ENCODE measurements around the gene STXBP5.

Gene STXBP5

DNA sequence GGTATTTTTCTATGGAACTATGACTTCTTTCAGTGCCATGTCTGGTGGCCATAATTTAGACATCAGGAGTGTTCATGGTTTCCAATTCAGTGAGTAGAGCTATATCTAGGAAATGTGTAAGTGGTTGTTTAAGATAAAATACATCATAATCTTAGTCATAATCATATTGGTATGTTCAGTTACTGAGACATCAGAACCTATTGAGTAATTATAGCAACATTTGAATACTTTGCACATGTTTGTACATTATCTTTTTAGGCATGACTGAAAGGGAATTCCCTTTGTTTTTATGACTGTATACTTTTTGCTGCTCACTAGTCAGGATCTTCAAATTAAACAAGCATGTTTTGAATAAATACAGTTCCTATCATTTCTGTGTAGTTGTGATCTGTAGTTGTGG, 64.0 kb downstream of the STXBP5 start:
- Histone ChIP-seq H3K27ac (ENCODE audit: low read length) (no peak overlapping the region), H3K27me3 (replicated peaks; ENCODE audit: insufficient read depth, low read length) (no peaks in the 10 kb centered on the region), H3K9ac (ENCODE audit: low read length) (no peak overlapping the region), H3K36me3 (replicated peaks; ENCODE audit: insufficient read depth, low read length) (no peaks in the 10 kb centered on the region), H3K9me2 (replicated peaks; ENCODE audit: insufficient read depth, low read length) (no peaks in the 10 kb centered on the region), H3K4me3 (ENCODE audit: low read length) (no peak overlapping the region), H3F3A (ENCODE audit: insufficient read depth, low read length) (no peaks in the 10 kb centered on the region), H3K4me1 (ENCODE audit: low read length) (no peaks in the 10 kb centered on the region), H3K79me2 (ENCODE audit: low read length) (no peaks in the 10 kb centered on the region), H3K9me3 (replicated peaks; ENCODE audit: insufficient read depth, low read length) (no peaks in the 10 kb centered on the region), H4K20me1 (ENCODE audit: insufficient read depth, low read length) (no peaks in the 10 kb centered on the region), H3K4me2 (ENCODE audit: low read depth, low read length) (no peak overlapping the region), H2AFZ (ENCODE audit: low read length) (no peak overlapping the region)
- no peak for TF ChIP-seq EZH2 (optimal IDR thresholded peaks at IDR 0.05; ENCODE audit: low read depth, low read length)
- no peak for TF ChIP-seq EZH2phosphoT487 (IDR thresholded peaks at IDR 0.05; ENCODE audit: low read length)
- no peak for TF ChIP-seq CTCF (IDR thresholded peaks at IDR 0.05; ENCODE audit: low read length)
- no peak for DNase-seq

DNA sequence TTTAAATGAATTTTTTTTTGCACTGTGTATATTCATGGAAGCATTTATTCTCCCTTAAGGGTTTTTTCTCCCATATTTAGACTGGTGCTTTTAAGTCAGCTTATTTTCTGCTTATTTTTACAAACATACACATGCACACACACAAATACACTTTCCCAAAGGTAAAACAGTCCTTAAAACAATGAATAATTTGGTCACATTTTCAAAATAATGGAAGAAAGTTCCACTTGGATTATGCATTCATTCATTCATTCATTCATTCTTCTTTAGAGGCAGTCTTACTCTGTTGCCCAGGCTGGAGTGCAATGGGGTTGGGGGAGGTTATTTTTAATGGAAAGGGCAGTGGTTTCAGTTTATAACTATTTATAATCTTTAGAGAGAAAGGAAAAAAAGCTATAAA, 69.8 kb downstream of the STXBP5 start:
- TF ChIP-seq EZH2phosphoT487 (IDR thresholded peaks at IDR 0.05; ENCODE audit: low read length) (no peak), CTCF (IDR thresholded peaks at IDR 0.05; ENCODE audit: low read length) (no peak), EZH2 (optimal IDR thresholded peaks at IDR 0.05; ENCODE audit: low read depth, low read length) (no peak)
- Histone ChIP-seq H3K4me1 (ENCODE audit: low read length) (no peaks in the 10 kb centered on the region), H3K27ac (ENCODE audit: low read length) (no peak overlapping the region), H3K4me3 (ENCODE audit: low read length) (no peak overlapping the region), H3K79me2 (ENCODE audit: low read length) (no peaks in the 10 kb centered on the region), H2AFZ (ENCODE audit: low read length) (no peak overlapping the region), H3K36me3 (replicated peaks; ENCODE audit: insufficient read depth, low read length) (no peaks in the 10 kb centered on the region), H3F3A (ENCODE audit: insufficient read depth, low read length) (no peaks in the 10 kb centered on the region), H3K9ac (ENCODE audit: low read length) (no peak overlapping the region), H3K9me2 (replicated peaks; ENCODE audit: insufficient read depth, low read length) (no peaks in the 10 kb centered on the region), H3K9me3 (replicated peaks; ENCODE audit: insufficient read depth, low read length) (no peaks in the 10 kb centered on the region), H3K27me3 (replicated peaks; ENCODE audit: insufficient read depth, low read length) (no peaks in the 10 kb centered on the region), H3K4me2 (ENCODE audit: low read depth, low read length) (no peak overlapping the region), H4K20me1 (ENCODE audit: insufficient read depth, low read length) (no peaks in the 10 kb centered on the region)
- no peak for DNase-seq

DNA sequence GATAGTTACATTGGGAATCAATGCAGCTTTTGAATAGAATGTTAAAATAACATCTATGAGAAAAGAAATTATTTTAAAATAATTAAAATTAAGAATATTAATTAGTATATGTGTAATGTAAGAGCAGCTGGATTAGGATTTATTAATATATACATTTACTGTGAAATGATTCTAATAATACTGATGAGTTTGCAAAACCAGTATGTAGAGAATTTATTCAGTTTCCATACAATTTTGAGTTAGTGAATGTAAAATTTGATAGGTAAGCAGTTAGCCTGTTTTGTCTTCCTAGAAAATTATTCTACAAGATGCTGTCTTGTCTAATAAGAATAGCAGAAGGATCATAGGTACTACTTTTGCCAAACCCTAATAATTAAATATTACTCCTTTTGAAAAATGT, 70.6 kb downstream of the STXBP5 start:
- Histone ChIP-seq H3K27me3 (replicated peaks; ENCODE audit: insufficient read depth, low read length) (no peaks in the 10 kb centered on the region), H3K9ac (ENCODE audit: low read length) (no peak overlapping the region), H3K4me1 (ENCODE audit: low read length) (no peaks in the 10 kb centered on the region), H3F3A (ENCODE audit: insufficient read depth, low read length) (no peaks in the 10 kb centered on the region), H3K79me2 (ENCODE audit: low read length) (no peaks in the 10 kb centered on the region), H3K9me2 (replicated peaks; ENCODE audit: insufficient read depth, low read length) (no peaks in the 10 kb centered on the region), H3K4me2 (ENCODE audit: low read depth, low read length) (no peak overlapping the region), H3K9me3 (replicated peaks; ENCODE audit: insufficient read depth, low read length) (no peaks in the 10 kb centered on the region), H3K27ac (ENCODE audit: low read length) (no peak overlapping the region), H3K36me3 (replicated peaks; ENCODE audit: insufficient read depth, low read length) (no peaks in the 10 kb centered on the region), H2AFZ (ENCODE audit: low read length) (no peak overlapping the region), H4K20me1 (ENCODE audit: insufficient read depth, low read length) (no peaks in the 10 kb centered on the region), H3K4me3 (ENCODE audit: low read length) (no peak overlapping the region)
- TF ChIP-seq CTCF (IDR thresholded peaks at IDR 0.05; ENCODE audit: low read length) (no peak), EZH2 (optimal IDR thresholded peaks at IDR 0.05; ENCODE audit: low read depth, low read length) (no peak), EZH2phosphoT487 (IDR thresholded peaks at IDR 0.05; ENCODE audit: low read length) (no peak)
- DNase-seq, result no peak

All from MM.1S (cell line).